SK-N-DZ (cell line): ENCODE data around the gene MLEC.
A peak's percentile ranks its signal among the peaks of the same experiment; 100 is the strongest.
"Not testable (repeated sequence)": the region's sequence is repeated elsewhere in the genome, so short reads cannot be mapped to it uniquely, and the experiment has no call there.

Experiments
- DNase-seq: peaks from one replicate; pipeline ENCODE4 v3.0.0-alpha.2; 2015; ENCODE audit warnings: low spot score

MLEC gene

GRCh38 chr12:120662879-120663278 lies 24.1 kb upstream of the MLEC start:
- no peak for DNase-seq

DNA sequence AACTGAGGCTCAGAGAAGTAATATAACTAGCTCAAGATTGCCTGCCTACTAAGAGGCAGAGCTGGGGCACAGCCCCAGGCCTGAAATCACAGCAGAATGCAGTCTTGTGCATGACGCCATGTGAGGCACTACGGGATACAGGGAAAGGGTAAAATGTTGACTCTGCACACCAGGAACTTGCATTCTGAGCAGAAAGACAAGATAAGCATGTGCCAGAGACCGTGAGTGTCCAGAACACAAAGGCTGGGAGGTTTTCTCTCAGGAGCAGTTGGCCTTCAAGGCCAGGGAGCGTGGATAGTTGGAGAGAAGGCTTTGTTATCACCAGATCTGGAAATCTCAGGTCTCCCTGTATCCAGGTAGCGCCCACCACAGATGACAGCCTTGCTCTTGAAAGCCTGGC lies 23.2 kb upstream of the MLEC start:
- no peak for DNase-seq

DNA sequence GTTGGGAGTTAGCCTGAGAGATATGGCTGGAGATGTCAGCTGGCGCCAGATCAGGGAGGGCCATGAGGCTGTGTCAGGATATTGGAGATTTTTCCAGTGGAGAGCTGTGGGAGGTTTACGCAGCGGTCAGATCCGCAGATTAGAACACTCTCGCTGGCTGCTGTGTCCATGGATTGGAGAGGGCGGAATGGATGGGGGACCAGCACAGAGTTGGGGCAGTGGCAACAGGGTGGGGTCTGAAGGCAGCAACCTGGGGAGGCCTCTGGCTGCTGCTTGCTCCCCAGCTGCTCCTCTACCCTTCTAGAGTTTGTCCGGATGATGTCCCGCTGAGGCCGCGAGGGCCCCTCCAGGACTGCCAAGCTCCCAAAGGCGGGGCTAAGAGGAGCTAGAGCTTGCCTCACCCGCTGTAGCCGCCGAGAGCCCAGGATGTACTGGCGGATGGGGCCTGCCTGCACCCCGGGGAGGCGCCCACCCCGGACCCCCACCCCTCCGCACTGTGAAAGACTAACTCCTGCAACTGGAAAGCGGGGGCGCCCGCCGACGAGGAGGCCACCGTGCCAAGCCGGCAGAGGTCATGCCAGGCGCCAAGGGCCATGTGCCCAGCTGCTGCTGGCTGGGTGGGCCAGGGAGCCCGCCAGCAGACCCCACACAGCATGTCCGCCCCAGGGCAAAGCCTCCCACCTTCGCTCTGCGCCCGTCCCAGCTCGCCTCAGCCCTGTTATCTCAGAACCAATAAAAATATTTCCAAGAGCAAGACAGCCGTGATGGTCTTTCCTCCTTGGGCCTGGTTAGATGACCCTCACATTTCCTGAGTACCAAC lies 20.2 kb upstream of the MLEC start:
- DNase-seq, result peak; percentile 62

DNA sequence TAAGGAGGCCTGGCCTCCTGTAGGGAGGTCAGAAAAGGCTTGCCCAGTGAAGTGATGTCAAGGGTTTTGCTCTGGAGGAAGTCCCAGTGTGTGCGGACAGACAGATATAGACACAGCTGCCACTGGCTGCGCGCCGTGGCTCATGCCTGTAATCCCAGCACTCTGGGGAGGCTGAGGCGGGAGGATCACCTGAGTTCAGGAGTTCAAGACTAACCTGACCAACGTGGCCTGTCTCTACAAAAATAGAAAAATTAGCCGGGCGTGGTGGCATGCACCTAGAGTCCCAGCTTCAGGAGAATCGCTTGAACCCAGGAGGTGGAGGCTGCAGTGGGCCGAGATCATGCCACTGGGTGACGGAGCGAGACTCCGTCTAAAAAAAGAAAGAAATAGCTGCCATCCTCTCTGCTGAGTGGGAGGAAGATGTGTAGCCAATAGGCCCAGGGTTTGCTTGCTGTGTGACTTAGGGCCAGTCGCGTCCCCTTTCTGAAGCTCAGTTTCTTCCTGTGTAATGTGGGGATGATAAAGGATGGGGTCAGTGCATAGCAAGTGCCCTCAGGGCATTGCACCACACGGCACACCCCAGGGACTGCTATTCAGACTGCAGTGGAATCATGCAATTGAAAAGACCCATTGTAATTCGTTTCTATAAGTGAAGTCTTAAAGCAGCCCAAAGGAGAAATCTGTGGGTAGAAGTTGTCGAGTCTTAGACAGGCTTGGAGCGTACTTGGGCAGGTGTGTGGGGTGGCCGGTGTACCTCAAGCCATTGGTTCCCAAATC lies 18.7 kb upstream of the MLEC start:
- no peak for DNase-seq

GRCh38 chr12:120668868-120669840 lies 17.8 kb upstream of the MLEC start:
- DNase-seq, result peak; percentile 43

GRCh38 chr12:120670237-120670636 lies 16.7 kb upstream of the MLEC start:
- DNase-seq, result not testable (repeated sequence)

GRCh38 chr12:120670667-120671066 lies 16.3 kb upstream of the MLEC start:
- no peak for DNase-seq

- peak; percentile 63 for DNase-seq
Measured at GRCh38 chr12:120674097-120674636, 12.8 kb upstream of the MLEC start.

GRCh38 chr12:120677765-120678473 lies 9.0 kb upstream of the MLEC start:
- no peak for DNase-seq

- DNase-seq, result no peak
Measured at GRCh38 chr12:120678572-120678971, 8.4 kb upstream of the MLEC start.

DNA sequence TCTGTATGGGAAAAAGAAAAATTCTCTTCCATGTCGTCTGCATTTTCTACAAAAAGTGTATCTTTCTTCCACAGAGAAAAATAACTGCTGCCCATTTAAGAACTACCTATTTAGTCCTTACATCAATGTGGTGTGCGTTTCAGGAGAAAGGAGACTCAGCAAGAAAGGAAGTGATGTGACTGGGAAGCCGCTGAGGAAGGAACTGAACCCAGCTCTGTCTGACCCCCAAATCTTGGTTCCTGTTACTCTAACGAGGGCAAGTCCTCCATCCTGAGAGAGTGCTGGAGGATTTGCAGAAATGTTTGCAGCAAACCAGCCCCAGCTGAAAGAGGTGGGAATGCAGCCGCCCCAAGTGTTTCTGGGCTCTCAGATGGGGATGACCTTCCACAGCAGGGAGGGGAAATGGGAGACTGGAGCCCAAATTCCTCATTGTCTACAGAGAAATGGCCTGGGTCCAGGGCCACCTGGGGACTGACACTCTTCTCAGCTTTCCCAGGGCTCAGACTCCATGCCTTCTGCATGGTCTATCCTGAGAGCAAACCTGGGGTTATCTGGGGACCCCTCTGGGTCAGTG lies 6.7 kb upstream of the MLEC start:
- DNase-seq, result no peak

- no peak for DNase-seq
Measured at GRCh38 chr12:120684523-120684932, 2.4 kb upstream of the MLEC start.

DNA sequence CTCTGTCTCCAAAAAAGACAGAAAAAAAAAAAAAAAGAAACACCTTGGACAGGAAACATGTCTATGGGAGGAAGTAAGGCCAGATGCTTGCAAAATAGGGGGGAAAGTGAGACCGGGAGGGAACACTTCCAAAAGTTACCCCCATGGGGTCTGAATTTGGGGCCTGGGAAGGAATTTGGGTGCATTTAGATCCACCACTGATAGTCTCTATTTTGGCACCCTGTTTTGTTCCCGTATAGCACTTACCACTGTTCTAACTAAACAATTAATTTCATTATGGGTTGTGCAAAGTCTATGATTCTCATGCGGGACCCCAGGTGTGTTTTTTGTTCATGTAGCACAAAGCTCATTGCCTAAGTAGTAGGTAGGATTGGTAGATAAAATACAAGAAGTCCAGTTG lies 1.4 kb upstream of the MLEC start:
- no peak for DNase-seq

- DNase-seq, result peak; percentile 99
Measured at GRCh38 chr12:120686151-120686689, 729 bp upstream of the MLEC start.

- DNase-seq, result no peak
Measured at GRCh38 chr12:120687578-120688289, 785 bp downstream of the MLEC start.

- DNase-seq, result no peak
Measured at GRCh38 chr12:120688527-120689071, 1.6 kb downstream of the MLEC start.

DNA sequence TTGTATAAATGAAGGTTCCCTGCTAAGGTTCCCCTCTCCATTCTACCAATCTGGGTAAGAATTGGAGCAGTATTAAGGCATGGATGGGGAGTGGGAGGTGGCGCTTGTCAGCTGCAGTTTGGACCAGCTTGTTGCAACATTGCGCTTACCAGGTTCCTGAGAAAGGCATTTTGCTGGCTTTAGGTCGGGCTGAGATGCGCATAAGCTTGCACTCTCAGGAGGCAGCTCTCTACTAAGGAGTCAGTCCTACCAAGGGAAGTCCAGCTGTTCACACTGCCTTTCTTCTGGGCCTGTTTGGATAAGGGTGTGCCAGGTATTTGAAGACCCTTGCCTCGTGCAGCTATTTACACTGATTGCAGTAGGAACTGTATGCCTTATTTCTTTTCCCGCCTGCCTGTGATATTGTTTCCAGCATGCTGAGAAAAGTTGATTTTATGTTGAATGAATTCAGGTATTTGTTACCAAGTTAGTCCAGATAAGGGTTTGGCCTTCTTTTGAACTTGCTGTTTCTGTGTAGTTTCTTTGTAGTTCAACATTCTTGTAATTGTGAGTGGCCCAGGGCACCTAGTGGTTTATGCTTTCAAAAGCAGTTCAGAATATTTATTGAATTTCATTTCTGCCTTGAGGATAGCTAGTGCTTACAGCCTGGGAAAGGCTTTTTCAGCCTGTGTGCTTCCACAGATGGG lies 2.6 kb downstream of the MLEC start:
- no peak for DNase-seq

DNA sequence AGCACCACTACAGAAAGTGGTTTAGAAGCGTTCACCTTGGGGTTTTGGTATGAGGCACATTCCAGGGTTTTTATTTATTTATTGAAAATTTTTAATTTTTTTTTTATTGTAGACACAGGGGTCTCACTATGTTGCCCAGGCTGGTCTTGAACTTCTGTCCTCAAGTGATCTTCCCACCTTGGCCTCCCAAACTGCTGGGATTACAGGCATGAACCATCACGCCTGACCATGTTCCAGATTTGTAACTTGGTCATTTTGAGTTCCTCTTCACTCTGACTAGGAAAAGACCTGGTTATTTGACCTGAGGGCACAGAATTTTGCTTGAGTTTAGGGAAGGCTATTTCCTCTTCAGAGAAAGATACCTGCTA lies 3.1 kb downstream of the MLEC start:
- no peak for DNase-seq

- DNase-seq, result no peak
Measured at GRCh38 chr12:120690978-120691377, 4.0 kb downstream of the MLEC start.
